K562 (cell line): Measurements from ENCODE around the gene VSTM5. TPM values are rescaled to one million over a fixed set of nuclear protein-coding genes. Genes with fewer than 3 reads are reported as not detected.

Source experiments
- BHLHE40 ChIP-seq: IDR thresholded peaks from 2 replicates; pipeline ENCODE4 v1.6.1; 2011; ENCODE audit warnings: low read length, improper control_type of control experiment
- CGGBP1 ChIP-seq: fragments of 250-450 bp; sonication (Bioruptor Pico); IDR thresholded peaks from 2 replicates; pipeline ENCODE4 v1.9.0; 2021; ENCODE audit warnings: mild to moderate bottlenecking
- CHAMP1 ChIP-seq: fragments of 450-650 bp; IDR thresholded peaks from 2 replicates; pipeline ENCODE4 v1.6.1; 2016; ENCODE audit warnings: mild to moderate bottlenecking
- DEAF1 ChIP-seq: fragments of 450-650 bp; formaldehyde crosslinking; IDR thresholded peaks from 2 replicates; pipeline ENCODE4 v1.4.0; 2020; ENCODE audit warnings: mild to moderate bottlenecking, moderate library complexity
- E2F3 ChIP-seq: fragments of 250-450 bp; sonication (Bioruptor Pico); IDR thresholded peaks from 2 replicates; pipeline ENCODE4 v1.4.0; 2020; ENCODE audit warnings: mild to moderate bottlenecking
- ETS2 ChIP-seq: IDR thresholded peaks from 2 replicates; pipeline ENCODE4 v1.6.1; 2016; ENCODE audit warnings: borderline replicate concordance, missing genetic modification characterization, mild to moderate bottlenecking, moderate library complexity, missing compliant biosample characterization; ENCODE audit not compliant: poor library complexity, severe bottlenecking
- HMGN3 ChIP-seq: IDR thresholded peaks from 2 replicates; pipeline ENCODE4 v1.6.1; 2011; ENCODE audit warnings: borderline replicate concordance, low read depth, mild to moderate bottlenecking, mixed read lengths, low read length; ENCODE audit not compliant: insufficient read length; ENCODE audit errors: extremely low read depth
- PCBP1 ChIP-seq: fragments of 200-400 bp; formaldehyde crosslinking; IDR thresholded peaks from 2 replicates; pipeline ENCODE4 v1.6.1; 2018; ENCODE audit warnings: mild to moderate bottlenecking, low read depth, low read length; ENCODE audit not compliant: poor library complexity, severe bottlenecking
- RBM34 ChIP-seq: fragments of 200-400 bp; formaldehyde crosslinking; IDR thresholded peaks from 2 replicates; pipeline ENCODE4 v1.6.1; 2018; ENCODE audit warnings: low read length, borderline replicate concordance; ENCODE audit not compliant: insufficient read depth
- STAT6 ChIP-seq: sonication (generic); formaldehyde crosslinking; IDR thresholded peaks from 2 replicates; pipeline ENCODE4 v1.8.1; 2023; ENCODE audit warnings: mild to moderate bottlenecking, missing genetic modification reagents
- TAF1 ChIP-seq: IDR thresholded peaks from 2 replicates; pipeline ENCODE4 v1.6.1; 2011; ENCODE audit warnings: mild to moderate bottlenecking, low read length, moderate library complexity; ENCODE audit not compliant: insufficient read depth, control insufficient read depth, severe bottlenecking; ENCODE audit errors: extremely low read depth
- THRA ChIP-seq: fragments of 450-650 bp; IDR thresholded peaks from 2 replicates; pipeline ENCODE4 v1.6.1; 2017; ENCODE audit warnings: mild to moderate bottlenecking, moderate library complexity
- U2AF2 ChIP-seq: fragments of 200-400 bp; formaldehyde crosslinking; optimal IDR thresholded peaks from 2 replicates; pipeline ENCODE3; 2017; ENCODE audit warnings: low read depth, mild to moderate bottlenecking, low read length
- YY1 ChIP-seq, 3 experiments: IDR thresholded peaks; 2 replicates each; pipeline ENCODE4 v1.6.1; 2011; ENCODE audit warnings: low read length in 2 of 3, mild to moderate bottlenecking in 2 of 3, moderate library complexity in 2 of 3, borderline replicate concordance in 1 of 3, control low read depth in 1 of 3, low read depth in 1 of 3; ENCODE audit not compliant: insufficient read depth in 3 of 3, insufficient replicate concordance in 2 of 3, control insufficient read depth in 1 of 3, insufficient read length in 1 of 3; ENCODE audit errors: extremely low read depth in 1 of 3
- ZNF197 ChIP-seq: fragments of 200-800 bp; sonication (Bioruptor generic); IDR thresholded peaks from 2 replicates; pipeline ENCODE4 v1.6.1; 2016; ENCODE audit warnings: low read depth, missing genetic modification characterization, missing compliant biosample characterization
- ZNF764 ChIP-seq: fragments of 250-450 bp; sonication (Bioruptor Pico); IDR thresholded peaks from 2 replicates; pipeline ENCODE4 v1.4.0; 2020; ENCODE audit warnings: low read depth, mild to moderate bottlenecking, moderate library complexity
- polyA plus RNA-seq, 8 experiments: library from polyadenylated mRNA; depleted of rRNA in 4 of 8; stranded (reverse) in 5 of 8; unstranded in 3 of 8; fragments of >200 nt; fragmentation: Nextera tagmentation in 2 of 8; fragmentation: Illumina TruSeq in 1 of 8; extraction: Ambion mirVana in 2 of 8; extraction: Trizol in 1 of 8; gene quantifications; 2 replicates each; pipeline versions ENCODE4 v1.2.1 to v1.2.3, GENCODE V29; 2011 to 2014; ENCODE audit warnings: inconsistent platforms in 1 of 8, missing spikeins in 1 of 8
- total RNA-seq, 7 experiments: library from RNA; depleted of rRNA in 6 of 7; stranded (reverse); fragments of >200 nt in 6 of 7; fragmentation: Illumina TruSeq in 2 of 7; extraction: Trizol in 2 of 7; gene quantifications; 2 replicates each; pipeline versions ENCODE4 v1.2.1 to v1.2.3, GENCODE V29; 2011 to 2021; ENCODE audit warnings: low replicate concordance in 1 of 7

Gene VSTM5
- total and polyA plus RNA-seq, 9 of the 15 experiments (the other 6 are each of a cell fraction or from before 2014, with no cell fraction given), result 0.01 TPM; not detected in 8

GRCh38 chr11:93849751-93850593 lies 446 bp downstream of the VSTM5 start (continued):
- TF ChIP-seq TAF1, result no peak
- TF ChIP-seq CHAMP1, result no peak
- no peak for TF ChIP-seq YY1 (IDR thresholded peaks at IDR 0.05; ENCODE audit: borderline replicate concordance in 1 of 3, control insufficient read depth in 1 of 3, extremely low read depth in 1 of 3, insufficient read depth in 3 of 3, insufficient read length in 1 of 3, insufficient replicate concordance in 2 of 3, low read depth in 1 of 3, low read length in 2 of 3)
- TF ChIP-seq ETS2 (tag), result no peak
- TF ChIP-seq DEAF1 (CRISPR knock-in tag), result no peak
- no peak for TF ChIP-seq U2AF2
- TF ChIP-seq PCBP1, result no peak
- TF ChIP-seq ZNF764 (CRISPR knock-in tag), result no peak
- TF ChIP-seq E2F3, result no peak
- TF ChIP-seq BHLHE40, result no peak; the same call in 1 of the 2 replicates
- TF ChIP-seq CGGBP1 (CRISPR knock-in tag), result no peak
- no peak for TF ChIP-seq ZNF197 (CRISPR knock-in tag)
- no peak for TF ChIP-seq THRA
- TF ChIP-seq RBM34, result no peak
- TF ChIP-seq HMGN3, result peak; percentile 26
- no peak for TF ChIP-seq STAT6 (CRISPR knock-in tag)
